ENCODE measurements around the gene MOSPD3. TPM values are rescaled to one million over a fixed set of nuclear protein-coding genes. Genes with fewer than 3 reads are reported as not detected.

The MOSPD3 gene
- polyA plus RNA-seq, 1 donor from 2014 or later: 27.9 TPM

GRCh38 chr7:100570954-100571828 is 41.1 kb upstream of the MOSPD3 start:
- Histone ChIP-seq H3K4me2 (ENCODE audit: low read length) (no peak overlapping the region), H3K4me3 (ENCODE audit: low read length) (no peak overlapping the region)

DNA sequence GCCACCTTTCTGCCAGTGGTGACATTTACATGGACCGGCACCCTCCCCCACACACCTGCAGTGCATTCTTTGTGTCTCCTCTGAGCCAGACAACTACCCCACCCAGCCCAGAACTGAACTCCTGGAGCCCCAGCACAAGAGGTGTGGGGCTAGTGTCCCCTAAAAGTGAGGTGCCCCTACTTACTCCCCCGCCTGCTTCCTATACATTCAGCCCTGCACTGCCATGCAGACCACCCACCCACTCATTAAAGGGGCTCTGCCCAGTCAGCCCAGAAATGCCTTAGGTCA is 40.6 kb upstream of the MOSPD3 start:
- H3K9me3 ChIP-seq (ENCODE audit: low read length): no peaks in the 10 kb centered on the region
- H3K9ac ChIP-seq (ENCODE audit: low read length): no peak overlapping the region
- H3K4me2 ChIP-seq (ENCODE audit: low read length): no peak overlapping the region
- H3K27me3 ChIP-seq (ENCODE audit: insufficient read depth, low read depth, low read length): peaks cover 27% of the 10 kb centered on the region
- H3K36me3 ChIP-seq (ENCODE audit: insufficient read depth, low read length): no peaks in the 10 kb centered on the region
- no peaks in the 10 kb centered on the region for H3F3A ChIP-seq (ENCODE audit: insufficient read depth, low read length, poor library complexity, severe bottlenecking)
- no peaks in the 10 kb centered on the region for H3K79me2 ChIP-seq (replicated peaks; ENCODE audit: insufficient read depth, low read length)
- H2AFZ ChIP-seq (ENCODE audit: low read depth, low read length): no peak overlapping the region
- H3K27ac ChIP-seq (ENCODE audit: low read length): no peak overlapping the region
- TF ChIP-seq POLR2AphosphoS5 (IDR thresholded peaks at IDR 0.05): no peak
- TF ChIP-seq EP300 (conservative IDR thresholded peaks at IDR 0.05; ENCODE audit: poor library complexity, severe bottlenecking): no peak
- no peak for TF ChIP-seq TAF1 (IDR thresholded peaks at IDR 0.05; ENCODE audit: low read depth)
- no peak for TF ChIP-seq MXI1 (conservative IDR thresholded peaks at IDR 0.05; ENCODE audit: poor library complexity, severe bottlenecking)
- TF ChIP-seq CTCF (IDR thresholded peaks at IDR 0.05; ENCODE audit: poor library complexity, severe bottlenecking): no peak
- no peak for TF ChIP-seq EZH2 (IDR thresholded peaks at IDR 0.05; ENCODE audit: borderline replicate concordance, insufficient read depth, low read length, poor library complexity, severe bottlenecking)
- no peak overlapping the region for H3K4me3 ChIP-seq (ENCODE audit: low read length)
- H3K9me2 ChIP-seq (ENCODE audit: insufficient read depth, low read length): no peaks in the 10 kb centered on the region
- H4K20me1 ChIP-seq (ENCODE audit: insufficient read depth): no peaks in the 10 kb centered on the region

More at GRCh38 chr7:100570954-100571828, 41.1 kb upstream of the MOSPD3 start:
- H4K20me1 ChIP-seq (ENCODE audit: insufficient read depth): no peaks in the 10 kb centered on the region
- no peak overlapping the region for H3K27ac ChIP-seq (ENCODE audit: low read length)
- H3K9me3 ChIP-seq (ENCODE audit: low read length): no peaks in the 10 kb centered on the region
- TF ChIP-seq TAF1 (IDR thresholded peaks at IDR 0.05; ENCODE audit: low read depth): no peak
- TF ChIP-seq EZH2 (IDR thresholded peaks at IDR 0.05; ENCODE audit: borderline replicate concordance, insufficient read depth, low read length, poor library complexity, severe bottlenecking): no peak
- no peak for TF ChIP-seq REST (IDR thresholded peaks at IDR 0.05; ENCODE audit: borderline replicate concordance)
- no peak for TF ChIP-seq CTCF (IDR thresholded peaks at IDR 0.05; ENCODE audit: poor library complexity, severe bottlenecking)
- TF ChIP-seq RAD21 (conservative IDR thresholded peaks at IDR 0.05): no peak
- no peak for TF ChIP-seq POLR2AphosphoS5 (IDR thresholded peaks at IDR 0.05)
- TF ChIP-seq MXI1 (conservative IDR thresholded peaks at IDR 0.05; ENCODE audit: poor library complexity, severe bottlenecking): no peak
- TF ChIP-seq SMC3 (conservative IDR thresholded peaks at IDR 0.05; ENCODE audit: poor library complexity): no peak
- TF ChIP-seq EP300 (conservative IDR thresholded peaks at IDR 0.05; ENCODE audit: poor library complexity, severe bottlenecking): no peak
- no peak overlapping the region for H2AFZ ChIP-seq (ENCODE audit: low read depth, low read length)
- peaks cover 27% of the 10 kb centered on the region for H3K27me3 ChIP-seq (ENCODE audit: insufficient read depth, low read depth, low read length)
- no peaks in the 10 kb centered on the region for H3K9me2 ChIP-seq (ENCODE audit: insufficient read depth, low read length)
- H3K9ac ChIP-seq (ENCODE audit: low read length): no peak overlapping the region
- no peaks in the 10 kb centered on the region for H3K36me3 ChIP-seq (ENCODE audit: insufficient read depth, low read length)
- no peaks in the 10 kb centered on the region for H3F3A ChIP-seq (ENCODE audit: insufficient read depth, low read length, poor library complexity, severe bottlenecking)
- H3K79me2 ChIP-seq (replicated peaks; ENCODE audit: insufficient read depth, low read length): no peaks in the 10 kb centered on the region
